ENCODE results near the gene ZNF565. TPM values are rescaled to one million over a fixed set of nuclear protein-coding genes. Genes with fewer than 3 reads are reported as not detected.
"Not testable (repeated sequence)": the region's sequence is repeated elsewhere in the genome, so short reads cannot be mapped to it uniquely, and the experiment has no call there.

The ZNF565 gene
- polyA plus RNA-seq, 1 of the 3 experiments (the other 2 are of a cell fraction) = 1.5 TPM

DNA sequence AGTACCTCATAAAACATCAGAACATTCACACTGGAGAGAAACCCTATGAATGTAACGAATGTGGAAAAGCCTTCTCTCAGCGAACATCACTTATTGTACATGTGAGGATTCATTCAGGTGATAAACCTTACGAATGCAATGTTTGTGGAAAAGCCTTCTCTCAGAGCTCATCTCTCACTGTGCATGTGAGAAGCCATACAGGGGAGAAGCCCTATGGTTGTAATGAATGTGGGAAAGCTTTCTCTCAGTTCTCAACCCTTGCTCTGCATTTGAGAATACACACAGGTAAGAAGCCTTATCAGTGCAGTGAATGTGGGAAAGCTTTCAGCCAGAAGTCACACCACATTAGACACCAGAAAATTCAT, 22.5 kb upstream of the ZNF565 start:
- CTCF ChIA-PET = no interaction called here
- POLR2A ChIA-PET = no interaction called here
- H3K36me3 ChIP-seq (replicated peaks in 1 of 2; ENCODE audit: control insufficient read depth in 1 of 2, insufficient read depth in 2 of 2, low read length in 1 of 2) = peaks cover 60 to 81% of the 10 kb centered on the region in 2 experiments

DNA sequence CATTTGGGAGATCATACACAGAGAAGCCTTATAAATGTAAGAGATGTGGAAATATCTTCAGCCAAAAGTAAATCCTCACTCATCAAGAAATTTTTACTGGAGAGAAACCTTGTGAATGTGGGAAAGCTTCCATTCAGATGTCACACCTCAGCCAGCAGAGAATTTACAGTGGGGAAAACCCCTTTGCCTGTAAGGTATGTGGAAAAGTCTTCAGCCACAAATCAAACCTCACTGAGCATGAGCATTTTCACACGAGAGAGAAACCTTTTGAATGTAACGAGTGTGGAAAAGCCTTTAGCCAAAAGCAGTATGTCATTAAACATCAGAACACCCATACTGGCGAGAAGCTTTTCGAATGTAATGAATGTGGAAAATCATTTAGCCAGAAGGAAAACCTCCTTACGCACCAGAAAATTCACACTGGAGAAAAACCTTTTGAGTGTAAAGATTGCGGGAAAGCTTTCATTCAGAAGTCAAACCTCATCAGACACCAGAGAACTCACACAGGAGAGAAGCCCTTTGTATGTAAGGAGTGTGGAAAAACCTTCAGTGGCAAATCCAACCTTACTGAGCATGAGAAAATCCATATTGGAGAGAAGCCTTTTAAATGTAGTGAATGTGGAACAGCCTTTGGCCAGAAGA, 22.0 kb upstream of the ZNF565 start:
- Histone ChIP-seq H3K36me3 (replicated peaks in 1 of 2; ENCODE audit: control insufficient read depth in 1 of 2, insufficient read depth in 2 of 2, low read length in 1 of 2) (peaks cover 65 to 86% of the 10 kb centered on the region in 2 experiments), H3K9me2 (no peaks in the 10 kb centered on the region), H3K4me1 (ENCODE audit: control insufficient read depth in 1 of 2, insufficient read depth in 2 of 2, low read depth in 1 of 2, low read length in 1 of 2) (no peaks in the 10 kb centered on the region), H3K4me3 (ENCODE audit: low read depth in 2 of 2, low read length in 1 of 2) (no peak overlapping the region), H3K9me3 (peaks cover 8% of the 10 kb centered on the region; the same call in 1 of the 2 replicates), H2AFZ (ENCODE audit: low read depth) (no peak overlapping the region), H3K4me2 (no peak overlapping the region), H4K20me1 (ENCODE audit: insufficient read depth) (no peaks in the 10 kb centered on the region), H3K27ac (ENCODE audit: low read depth in 2 of 2, low read length in 1 of 2) (no peak overlapping the region), H3K27me3 (ENCODE audit: insufficient read depth) (no peaks in the 10 kb centered on the region), H3K79me2 (ENCODE audit: insufficient read depth) (peaks cover 19% of the 10 kb centered on the region; the same call in 1 of the 2 replicates), H3K9ac (no peak overlapping the region), H3F3A (replicated peaks; ENCODE audit: insufficient read depth) (peaks cover 29% of the 10 kb centered on the region)
- ChIA-PET CTCF (interaction anchor here (1.3 kb wide), 1 partner anchor 9 kb away, joined by 4 read pairs; no protein-coding TSS in a partner anchor), POLR2A (no interaction called here)
- TF ChIP-seq, protein P1, sequence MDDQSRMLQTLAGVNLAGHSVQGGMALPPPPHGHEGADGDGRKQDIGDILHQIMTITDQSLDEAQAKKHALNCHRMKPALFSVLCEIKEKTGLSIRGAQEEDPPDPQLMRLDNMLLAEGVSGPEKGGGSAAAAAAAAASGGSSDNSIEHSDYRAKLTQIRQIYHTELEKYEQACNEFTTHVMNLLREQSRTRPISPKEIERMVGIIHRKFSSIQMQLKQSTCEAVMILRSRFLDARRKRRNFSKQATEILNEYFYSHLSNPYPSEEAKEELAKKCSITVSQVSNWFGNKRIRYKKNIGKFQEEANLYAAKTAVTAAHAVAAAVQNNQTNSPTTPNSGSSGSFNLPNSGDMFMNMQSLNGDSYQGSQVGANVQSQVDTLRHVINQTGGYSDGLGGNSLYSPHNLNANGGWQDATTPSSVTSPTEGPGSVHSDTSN (IDR thresholded peaks at IDR 0.05) = no peak
- TF ChIP-seq GATA2 (CRISPR knock-in tag; IDR thresholded peaks at IDR 0.05) (no peak), NFIC (IDR thresholded peaks at IDR 0.05; ENCODE audit: borderline replicate concordance) (no peak), TEAD4 (IDR thresholded peaks at IDR 0.05; ENCODE audit: borderline replicate concordance, insufficient read depth) (no peak), GABPA (IDR thresholded peaks at IDR 0.05; ENCODE audit: low read depth) (no peak), EP300 (IDR thresholded peaks at IDR 0.05; ENCODE audit: borderline replicate concordance in 1 of 2, low read depth in 1 of 2, low read length in 1 of 2) (no peak), RAD21 (IDR thresholded peaks at IDR 0.05; ENCODE audit: low read length) (no peak), FOXJ3 (CRISPR knock-in tag; IDR thresholded peaks at IDR 0.05) (no peak), TCF12 (IDR thresholded peaks at IDR 0.05) (no peak)
- TF ChIP-seq, protein P2, sequence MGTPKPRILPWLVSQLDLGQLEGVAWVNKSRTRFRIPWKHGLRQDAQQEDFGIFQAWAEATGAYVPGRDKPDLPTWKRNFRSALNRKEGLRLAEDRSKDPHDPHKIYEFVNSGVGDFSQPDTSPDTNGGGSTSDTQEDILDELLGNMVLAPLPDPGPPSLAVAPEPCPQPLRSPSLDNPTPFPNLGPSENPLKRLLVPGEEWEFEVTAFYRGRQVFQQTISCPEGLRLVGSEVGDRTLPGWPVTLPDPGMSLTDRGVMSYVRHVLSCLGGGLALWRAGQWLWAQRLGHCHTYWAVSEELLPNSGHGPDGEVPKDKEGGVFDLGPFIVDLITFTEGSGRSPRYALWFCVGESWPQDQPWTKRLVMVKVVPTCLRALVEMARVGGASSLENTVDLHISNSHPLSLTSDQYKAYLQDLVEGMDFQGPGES (IDR thresholded peaks at IDR 0.05; ENCODE audit: low read depth, low read length) = no peak
- TF ChIP-seq, protein P3, sequence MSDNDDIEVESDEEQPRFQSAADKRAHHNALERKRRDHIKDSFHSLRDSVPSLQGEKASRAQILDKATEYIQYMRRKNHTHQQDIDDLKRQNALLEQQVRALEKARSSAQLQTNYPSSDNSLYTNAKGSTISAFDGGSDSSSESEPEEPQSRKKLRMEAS (IDR thresholded peaks at IDR 0.05; ENCODE audit: low read depth) = no peak
- WGBS (ENCODE audit: low lambda C conversion rate) = 96% methylated on average over 6 of the region's 6 CpGs
- no peak for DNase-seq

More for the DNA sequence above, 22.5 kb upstream of the ZNF565 start:
- H3F3A ChIP-seq (replicated peaks; ENCODE audit: insufficient read depth) = peaks cover 33% of the 10 kb centered on the region
- DNase-seq = no peak
- no peaks in the 10 kb centered on the region for H3K9me2 ChIP-seq
- no peak overlapping the region for H3K4me3 ChIP-seq (ENCODE audit: low read depth in 2 of 2, low read length in 1 of 2)
- H3K27me3 ChIP-seq (ENCODE audit: insufficient read depth) = no peaks in the 10 kb centered on the region
- H3K9me3 ChIP-seq = peaks cover 8% of the 10 kb centered on the region; the same call in 1 of the 2 replicates
- no peak overlapping the region for H3K9ac ChIP-seq
- H4K20me1 ChIP-seq (ENCODE audit: insufficient read depth) = no peaks in the 10 kb centered on the region
- WGBS (ENCODE audit: low lambda C conversion rate) = 87% methylated on average over 3 of the region's 3 CpGs
- H3K79me2 ChIP-seq (ENCODE audit: insufficient read depth) = peaks cover 15% of the 10 kb centered on the region; the same call in 1 of the 2 replicates
- no peak for TF ChIP-seq SIN3A (IDR thresholded peaks at IDR 0.05; ENCODE audit: borderline replicate concordance, low read depth, low read length)
- TF ChIP-seq, protein P4, sequence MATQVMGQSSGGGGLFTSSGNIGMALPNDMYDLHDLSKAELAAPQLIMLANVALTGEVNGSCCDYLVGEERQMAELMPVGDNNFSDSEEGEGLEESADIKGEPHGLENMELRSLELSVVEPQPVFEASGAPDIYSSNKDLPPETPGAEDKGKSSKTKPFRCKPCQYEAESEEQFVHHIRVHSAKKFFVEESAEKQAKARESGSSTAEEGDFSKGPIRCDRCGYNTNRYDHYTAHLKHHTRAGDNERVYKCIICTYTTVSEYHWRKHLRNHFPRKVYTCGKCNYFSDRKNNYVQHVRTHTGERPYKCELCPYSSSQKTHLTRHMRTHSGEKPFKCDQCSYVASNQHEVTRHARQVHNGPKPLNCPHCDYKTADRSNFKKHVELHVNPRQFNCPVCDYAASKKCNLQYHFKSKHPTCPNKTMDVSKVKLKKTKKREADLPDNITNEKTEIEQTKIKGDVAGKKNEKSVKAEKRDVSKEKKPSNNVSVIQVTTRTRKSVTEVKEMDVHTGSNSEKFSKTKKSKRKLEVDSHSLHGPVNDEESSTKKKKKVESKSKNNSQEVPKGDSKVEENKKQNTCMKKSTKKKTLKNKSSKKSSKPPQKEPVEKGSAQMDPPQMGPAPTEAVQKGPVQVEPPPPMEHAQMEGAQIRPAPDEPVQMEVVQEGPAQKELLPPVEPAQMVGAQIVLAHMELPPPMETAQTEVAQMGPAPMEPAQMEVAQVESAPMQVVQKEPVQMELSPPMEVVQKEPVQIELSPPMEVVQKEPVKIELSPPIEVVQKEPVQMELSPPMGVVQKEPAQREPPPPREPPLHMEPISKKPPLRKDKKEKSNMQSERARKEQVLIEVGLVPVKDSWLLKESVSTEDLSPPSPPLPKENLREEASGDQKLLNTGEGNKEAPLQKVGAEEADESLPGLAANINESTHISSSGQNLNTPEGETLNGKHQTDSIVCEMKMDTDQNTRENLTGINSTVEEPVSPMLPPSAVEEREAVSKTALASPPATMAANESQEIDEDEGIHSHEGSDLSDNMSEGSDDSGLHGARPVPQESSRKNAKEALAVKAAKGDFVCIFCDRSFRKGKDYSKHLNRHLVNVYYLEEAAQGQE (IDR thresholded peaks at IDR 0.05; ENCODE audit: low read depth, low read length) = no peak
- H2AFZ ChIP-seq (ENCODE audit: low read depth) = no peak overlapping the region
- no peak overlapping the region for H3K4me2 ChIP-seq
- no peak overlapping the region for H3K27ac ChIP-seq (ENCODE audit: low read depth in 2 of 2, low read length in 1 of 2)
- no peaks in the 10 kb centered on the region for H3K4me1 ChIP-seq (ENCODE audit: control insufficient read depth in 1 of 2, insufficient read depth in 2 of 2, low read depth in 1 of 2, low read length in 1 of 2)

DNA sequence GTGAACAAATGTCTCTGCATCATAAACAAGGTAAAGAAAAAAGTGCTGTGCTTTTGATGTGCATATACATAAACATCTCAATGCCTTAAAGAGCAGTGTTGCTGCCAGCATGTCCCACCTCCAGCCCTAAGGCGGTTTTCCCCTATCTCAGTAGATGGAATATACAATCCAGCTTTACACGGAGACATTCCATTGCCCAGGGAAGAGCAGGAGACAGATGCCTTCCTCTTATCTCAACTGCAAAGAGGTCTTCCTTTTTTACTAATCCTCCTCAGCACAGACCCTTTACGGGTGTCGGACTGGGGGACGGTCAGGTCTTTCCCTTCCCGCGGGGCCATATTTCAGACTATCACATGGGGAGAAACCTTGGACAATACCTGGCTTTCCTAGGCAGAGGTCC, 19.2 kb upstream of the ZNF565 start:
- H3K4me1 ChIP-seq (ENCODE audit: control insufficient read depth in 1 of 2, insufficient read depth in 2 of 2, low read depth in 1 of 2, low read length in 1 of 2); H3K9me3 ChIP-seq; H2AFZ ChIP-seq (ENCODE audit: low read depth); H3K27me3 ChIP-seq (ENCODE audit: insufficient read depth); H3K9me2 ChIP-seq; CTCF ChIA-PET; H3K9ac ChIP-seq; H3K4me2 ChIP-seq; H3K27ac ChIP-seq (ENCODE audit: low read depth in 2 of 2, low read length in 1 of 2); H3K4me3 ChIP-seq (ENCODE audit: low read depth in 2 of 2, low read length in 1 of 2); H4K20me1 ChIP-seq (ENCODE audit: insufficient read depth); POLR2A ChIA-PET; DNase-seq: not testable (repeated sequence)
- 81% methylated on average over 7 of the region's 7 CpGs for WGBS (ENCODE audit: low lambda C conversion rate)
- H3F3A ChIP-seq (replicated peaks; ENCODE audit: insufficient read depth) = peaks cover 24% of the 10 kb centered on the region
- H3K36me3 ChIP-seq (replicated peaks in 1 of 2; ENCODE audit: control insufficient read depth in 1 of 2, insufficient read depth in 2 of 2, low read length in 1 of 2) = peaks cover 85 to 98% of the 10 kb centered on the region in 2 experiments
- H3K79me2 ChIP-seq (ENCODE audit: insufficient read depth) = peaks cover 45% of the 10 kb centered on the region
